ENCODE results near the gene NCOA3.

The NCOA3 gene

DNA sequence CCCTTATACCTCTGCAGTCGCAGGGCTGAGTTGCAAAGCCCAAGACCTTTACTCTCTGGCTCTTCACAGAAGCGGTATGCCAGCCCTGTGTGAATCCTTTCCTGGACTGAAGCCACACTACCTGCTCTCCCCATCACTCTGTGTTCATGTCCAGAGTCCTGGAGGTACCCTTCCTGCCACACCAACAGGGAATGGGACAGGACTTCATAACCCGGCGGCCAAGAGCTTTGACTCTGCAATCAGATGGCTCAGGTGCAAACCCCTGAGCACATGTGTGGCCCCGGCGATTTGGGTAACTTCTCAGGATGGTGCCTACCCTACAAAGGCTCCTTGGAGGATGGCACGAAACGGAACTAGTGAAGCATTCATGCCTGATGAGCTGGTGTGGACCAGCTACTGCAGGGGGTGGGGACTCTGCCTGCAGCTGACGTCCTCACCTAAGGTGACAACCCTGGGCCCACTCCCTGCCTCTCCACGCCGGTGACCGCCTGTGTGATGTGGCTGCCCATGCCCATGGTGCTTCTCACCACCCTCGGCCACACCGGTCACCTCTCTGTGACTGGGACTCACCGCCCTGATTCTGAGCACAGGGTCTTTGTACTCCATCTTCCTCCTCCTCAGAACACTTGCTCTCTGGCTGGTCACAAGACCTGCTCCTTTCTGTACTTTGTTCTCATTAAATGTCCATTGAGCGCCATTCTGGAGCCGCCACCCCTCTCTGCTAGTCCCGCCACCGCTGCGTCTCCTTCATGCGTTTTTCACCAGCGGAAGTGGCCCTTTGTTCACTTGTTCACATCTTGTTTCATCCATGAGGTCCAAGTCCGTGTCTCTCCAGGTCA lies 166.8 kb downstream of the NCOA3 start:
- DNase-seq: no peak

DNA sequence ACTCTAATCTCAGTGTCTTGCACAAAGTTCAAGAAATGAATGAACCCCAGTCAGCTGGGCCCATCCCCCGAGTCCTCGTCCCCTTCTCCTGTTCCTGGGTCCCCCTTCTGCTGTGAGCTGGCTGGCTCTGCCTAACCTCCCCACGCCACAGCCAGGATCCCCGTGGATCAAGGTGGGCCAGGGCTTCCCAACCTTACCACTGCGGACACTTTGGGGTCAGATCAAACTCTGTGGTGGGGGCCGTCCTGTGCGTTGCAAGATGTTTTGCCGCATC lies 167.4 kb downstream of the NCOA3 start:
- no peak for DNase-seq

DNA sequence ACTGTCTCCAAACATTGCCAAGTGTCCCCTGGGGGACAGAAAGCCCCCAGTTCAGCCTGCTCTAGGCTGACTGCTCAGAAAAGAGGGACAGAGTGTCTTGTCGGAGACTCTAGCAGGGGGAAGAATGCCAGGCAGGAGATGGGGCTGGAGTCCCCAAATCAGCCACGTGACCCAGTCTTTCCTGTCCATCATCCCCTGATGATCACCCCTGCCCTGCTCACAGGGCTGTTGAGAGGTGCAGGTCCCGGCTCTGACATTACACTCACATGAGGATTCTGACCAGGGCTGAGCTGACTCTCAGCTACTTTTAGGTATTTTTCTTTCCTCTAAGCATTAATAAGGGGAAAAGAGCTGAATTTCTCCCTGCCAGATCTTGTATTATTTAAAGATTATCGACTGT lies 167.8 kb downstream of the NCOA3 start:
- no peak for DNase-seq

DNA sequence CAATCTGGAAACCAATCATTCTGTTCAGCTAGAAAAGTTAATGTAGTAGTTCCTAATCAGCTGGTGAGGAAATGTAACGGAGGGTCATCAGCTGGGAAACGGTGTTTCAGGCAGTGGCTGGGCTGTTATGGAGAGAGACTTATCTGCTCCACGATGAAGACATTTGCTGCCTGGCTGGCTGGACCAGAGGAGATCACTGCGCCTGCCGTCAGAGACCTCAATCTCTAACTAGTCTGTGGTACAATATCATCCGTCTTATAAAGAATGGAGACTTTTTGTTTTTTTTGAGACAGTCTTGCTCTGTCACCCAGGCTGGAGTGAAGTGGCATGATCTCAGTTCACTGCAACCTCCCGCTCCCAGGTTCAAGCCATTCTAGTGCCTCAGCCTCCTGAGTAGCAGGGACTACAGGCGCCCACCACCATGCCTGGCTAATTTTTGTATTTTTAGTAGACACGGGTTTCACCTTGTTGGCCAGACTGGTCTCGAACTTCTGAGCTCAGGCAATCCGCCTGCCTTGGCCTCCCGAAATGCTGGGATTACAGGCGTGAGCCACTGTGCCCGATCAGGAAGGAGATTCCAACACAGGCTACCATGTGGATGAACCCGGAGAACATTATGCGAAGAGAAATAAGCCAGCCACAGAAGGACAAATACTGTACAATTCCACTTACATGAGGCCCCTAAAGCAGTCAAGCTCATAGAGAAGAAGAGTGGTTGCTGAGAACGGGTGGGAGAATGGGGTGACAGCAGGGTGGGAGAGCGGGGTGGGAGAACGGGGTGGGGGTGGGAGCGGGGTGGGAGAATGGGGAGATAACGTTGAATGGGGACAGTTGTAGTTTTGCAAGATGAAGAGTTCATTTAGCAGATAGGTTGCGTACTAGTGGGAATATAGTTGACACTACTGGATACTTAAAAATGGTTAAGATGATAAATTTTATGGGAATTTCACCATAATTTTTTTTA lies 168.5 kb downstream of the NCOA3 start:
- no peak for DNase-seq

DNA sequence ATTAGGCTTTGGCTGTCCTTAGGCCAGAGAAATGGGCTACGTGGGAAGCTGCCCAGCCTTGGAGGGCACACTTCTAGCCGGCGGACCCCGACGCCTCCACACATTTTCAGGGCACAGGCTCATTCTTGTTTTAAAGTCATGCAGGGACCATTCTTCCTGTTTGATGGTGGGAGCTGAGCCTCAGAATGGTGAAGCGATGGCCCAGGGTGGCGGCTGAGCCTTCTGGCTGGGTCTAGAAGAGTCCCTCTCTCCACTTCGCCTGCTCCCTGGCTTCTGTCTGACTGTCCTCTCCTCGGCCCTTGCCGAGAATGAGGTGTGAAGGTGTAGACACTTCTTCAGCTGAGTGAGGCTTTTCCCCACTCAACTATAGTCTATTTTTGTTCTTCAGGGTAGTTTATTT lies 169.2 kb downstream of the NCOA3 start:
- no peak for DNase-seq

DNA sequence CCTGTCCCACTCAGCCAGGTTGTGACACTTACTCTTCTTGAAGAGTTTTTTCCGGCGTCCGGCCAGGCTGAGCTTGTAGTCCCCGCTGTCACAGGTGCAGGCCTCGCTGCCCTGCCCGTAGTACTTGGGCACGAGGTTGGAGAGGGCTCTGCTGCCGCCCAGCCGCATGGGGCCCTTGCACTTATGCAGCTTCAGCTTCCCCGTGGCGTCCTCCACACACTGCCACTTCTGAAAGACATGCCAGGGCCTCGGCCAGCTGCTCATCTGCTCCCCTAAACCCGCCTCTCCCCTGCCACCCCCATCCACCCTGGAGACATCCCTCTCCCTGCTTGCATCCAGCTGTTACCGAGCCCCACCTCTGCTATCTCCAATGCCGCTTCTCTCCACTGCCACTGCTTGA lies 170.5 kb downstream of the NCOA3 start:
- no peak for DNase-seq

DNA sequence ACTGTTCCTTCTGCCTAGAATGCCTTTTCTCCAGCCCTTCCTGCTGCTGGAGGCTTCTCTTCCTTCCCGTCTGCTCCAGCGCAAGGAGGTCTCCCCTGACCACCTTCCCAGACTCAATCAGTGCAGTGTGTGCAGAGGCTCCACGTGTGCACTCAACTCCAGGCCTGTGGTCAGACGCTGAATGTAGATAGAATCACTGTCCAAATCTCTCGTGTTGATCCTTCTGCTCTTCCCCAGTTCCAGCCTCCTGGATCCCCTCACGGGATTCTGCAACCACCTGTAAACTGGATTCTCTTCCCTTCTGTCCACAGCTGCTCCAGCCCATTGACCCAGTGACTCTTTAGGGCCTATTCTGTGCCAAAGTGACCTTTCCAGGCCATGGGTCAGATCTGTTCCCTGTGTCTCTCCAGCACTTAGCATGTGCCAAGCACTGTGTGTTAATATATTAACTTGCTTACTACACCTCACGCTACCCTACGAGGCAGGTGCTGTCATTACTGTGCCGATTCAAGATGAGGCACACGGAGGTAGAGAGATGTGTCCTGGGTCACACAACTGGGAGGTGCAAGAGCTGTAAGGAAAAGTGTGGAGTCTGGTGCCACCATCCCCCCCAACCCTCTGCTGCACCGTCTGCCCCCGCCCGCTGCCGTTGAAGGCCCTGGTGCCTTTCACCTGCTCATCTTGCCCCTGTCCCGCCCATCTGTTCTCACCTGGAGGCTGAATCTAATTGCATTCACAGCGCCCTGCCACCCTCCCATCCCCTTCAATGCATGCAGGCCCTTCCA lies 171.4 kb downstream of the NCOA3 start:
- no peak for DNase-seq

DNA sequence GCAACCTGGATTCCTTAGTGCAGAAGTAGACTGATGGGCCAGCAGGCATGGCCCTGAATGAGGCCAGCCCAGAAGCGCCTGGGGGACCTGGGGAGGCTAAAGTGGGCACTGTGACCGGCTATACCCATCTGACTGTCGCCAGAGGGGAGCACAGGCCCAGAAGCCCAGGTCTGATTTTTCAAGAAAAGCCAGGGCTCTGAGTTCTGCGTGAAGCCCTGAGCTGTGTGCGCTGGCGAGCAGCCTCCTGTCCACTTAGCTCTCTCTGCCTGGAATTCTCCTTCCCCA lies 171.9 kb downstream of the NCOA3 start:
- no peak for DNase-seq

DNA sequence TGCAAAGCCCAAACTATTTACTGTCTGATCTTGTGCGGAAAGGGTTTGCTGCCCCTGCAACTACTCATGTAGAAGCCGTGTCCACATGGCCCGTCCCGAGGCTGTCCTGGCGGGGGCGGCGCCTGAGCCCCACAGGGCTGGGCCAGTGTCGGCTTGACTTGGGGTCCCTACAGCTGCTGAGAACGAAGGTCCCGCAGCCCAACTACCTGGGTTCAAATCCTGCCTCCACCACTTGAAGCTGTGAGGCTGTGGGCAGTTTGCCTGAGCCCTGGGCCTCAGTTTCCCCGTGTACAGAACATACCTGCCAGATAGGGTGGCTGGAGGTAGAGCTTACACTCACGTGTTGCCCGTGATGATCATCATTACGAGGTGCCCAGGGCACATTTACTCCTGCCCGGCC lies 172.5 kb downstream of the NCOA3 start:
- DNase-seq: no peak

DNA sequence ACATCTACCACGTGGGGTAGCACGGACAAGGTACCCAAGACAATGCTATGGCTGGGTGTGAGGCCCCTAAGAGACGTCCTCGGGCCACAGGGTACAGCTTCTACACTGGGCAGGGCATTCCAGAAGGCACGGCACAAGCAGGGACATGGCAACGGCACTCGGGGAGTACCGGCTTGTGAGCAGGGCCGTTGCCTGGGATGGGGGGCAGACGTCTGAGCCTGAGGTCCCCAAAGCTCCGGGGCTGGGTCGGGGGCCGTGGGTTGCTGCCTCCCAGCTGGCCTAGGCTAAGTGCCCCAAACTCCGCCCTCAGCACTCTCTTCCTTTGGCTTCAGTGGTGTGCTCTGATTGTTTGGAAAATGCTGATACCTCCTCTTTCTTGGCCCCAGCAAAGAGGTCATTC lies 173.0 kb downstream of the NCOA3 start:
- DNase-seq: no peak

DNA sequence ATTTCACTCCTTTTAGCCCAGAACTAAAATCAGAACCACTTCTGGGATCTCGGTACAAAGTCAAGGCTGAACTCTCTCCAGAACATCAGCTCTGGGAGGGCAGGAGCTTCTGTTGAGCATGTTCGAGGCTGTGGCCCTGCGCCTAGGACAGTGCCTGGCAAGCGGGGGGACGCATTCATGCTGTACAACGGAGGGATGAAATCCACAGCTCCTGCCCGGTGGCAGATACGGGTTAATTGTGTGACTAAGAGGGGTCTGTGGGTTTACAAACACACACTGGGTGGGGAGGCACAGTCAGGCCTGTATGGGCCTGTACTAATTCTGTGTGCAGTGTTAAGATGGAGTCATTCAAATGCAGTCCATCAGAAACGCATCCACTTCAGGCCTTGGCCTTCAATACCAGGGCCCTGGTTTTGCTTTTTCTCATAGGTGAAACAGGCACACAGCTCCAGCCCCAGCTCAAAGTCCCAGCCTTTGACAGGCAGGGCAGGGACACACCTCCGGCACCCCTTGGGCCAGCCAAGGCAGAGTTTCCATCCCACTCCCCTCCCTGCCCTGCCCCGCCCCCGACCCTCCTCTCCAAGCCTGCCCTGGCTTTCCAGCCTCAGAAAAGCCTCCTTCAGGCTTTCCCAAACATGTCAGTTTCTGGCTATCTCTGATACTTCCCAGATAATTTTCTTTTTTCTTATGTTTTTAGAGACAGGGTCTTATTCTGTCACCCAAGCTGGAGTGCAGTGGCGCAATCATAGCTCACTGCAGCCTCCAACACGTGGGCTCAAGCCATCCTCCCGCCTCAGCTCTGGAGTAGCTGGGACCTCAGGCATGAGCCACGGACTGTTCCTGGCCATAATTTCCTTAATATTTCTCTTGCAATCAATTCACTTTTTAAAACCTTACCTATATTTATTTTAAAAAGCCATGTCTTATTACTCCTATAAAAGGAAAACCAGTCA lies 173.8 kb downstream of the NCOA3 start:
- no peak for DNase-seq

DNA sequence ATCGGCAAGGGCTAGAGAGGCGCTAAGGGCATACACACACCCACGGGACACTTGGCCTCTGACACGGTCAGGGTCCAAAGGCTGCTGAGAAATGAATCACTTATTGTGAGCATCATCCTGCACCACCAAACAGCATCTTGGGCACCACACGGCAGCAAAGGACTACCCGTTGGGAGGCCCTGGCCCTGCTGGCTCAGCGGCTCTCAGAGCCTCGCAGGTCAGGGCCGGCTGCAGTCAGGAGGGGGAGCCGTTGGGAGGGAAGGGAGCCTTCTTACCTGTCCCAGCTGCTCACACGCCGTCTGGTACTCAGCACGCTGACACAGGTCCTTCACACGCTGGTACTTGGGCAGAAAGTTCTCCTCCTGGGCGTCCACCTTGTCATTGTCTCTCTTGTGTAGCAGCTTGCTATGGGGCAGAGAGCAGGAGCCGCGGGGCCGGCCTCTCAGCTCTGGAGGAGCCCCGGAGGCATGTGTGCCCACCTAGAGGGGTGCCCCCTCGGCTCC lies 174.6 kb downstream of the NCOA3 start:
- no peak for DNase-seq

DNA sequence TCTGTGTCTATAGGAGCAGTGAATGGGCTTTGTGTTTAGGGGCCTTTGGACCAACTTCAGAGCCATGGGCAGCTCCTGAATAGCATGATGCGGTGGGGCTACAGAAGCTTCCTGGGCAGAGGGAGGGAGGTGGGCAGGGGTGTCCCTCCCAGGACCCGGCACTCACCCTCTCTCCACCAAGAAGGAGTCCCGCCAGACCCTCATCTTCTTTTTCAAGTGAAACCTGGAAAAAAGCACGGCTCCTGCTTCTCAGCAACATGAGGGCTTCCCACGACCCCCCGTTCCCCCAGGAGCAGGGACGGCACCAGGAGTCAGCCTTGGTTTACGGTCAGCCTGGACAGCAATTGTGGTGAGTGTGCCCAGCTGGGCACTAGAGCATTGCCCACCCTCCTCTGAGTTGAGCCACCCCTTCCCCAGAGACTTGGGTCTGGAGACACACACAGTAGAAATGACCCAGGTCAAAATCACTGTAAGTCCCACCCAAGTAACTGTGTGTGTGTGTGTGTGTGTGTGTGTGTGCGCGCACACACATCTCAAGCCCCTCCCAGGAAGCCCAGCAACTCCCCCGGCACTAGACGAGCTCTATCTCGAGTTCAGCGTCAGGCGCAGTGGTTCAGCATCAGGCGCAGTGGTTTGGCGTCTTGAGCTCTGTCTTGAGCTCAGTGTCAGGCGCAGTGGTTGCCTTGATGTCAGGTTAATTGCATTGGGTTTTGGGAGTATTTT lies 175.4 kb downstream of the NCOA3 start:
- no peak for DNase-seq

DNA sequence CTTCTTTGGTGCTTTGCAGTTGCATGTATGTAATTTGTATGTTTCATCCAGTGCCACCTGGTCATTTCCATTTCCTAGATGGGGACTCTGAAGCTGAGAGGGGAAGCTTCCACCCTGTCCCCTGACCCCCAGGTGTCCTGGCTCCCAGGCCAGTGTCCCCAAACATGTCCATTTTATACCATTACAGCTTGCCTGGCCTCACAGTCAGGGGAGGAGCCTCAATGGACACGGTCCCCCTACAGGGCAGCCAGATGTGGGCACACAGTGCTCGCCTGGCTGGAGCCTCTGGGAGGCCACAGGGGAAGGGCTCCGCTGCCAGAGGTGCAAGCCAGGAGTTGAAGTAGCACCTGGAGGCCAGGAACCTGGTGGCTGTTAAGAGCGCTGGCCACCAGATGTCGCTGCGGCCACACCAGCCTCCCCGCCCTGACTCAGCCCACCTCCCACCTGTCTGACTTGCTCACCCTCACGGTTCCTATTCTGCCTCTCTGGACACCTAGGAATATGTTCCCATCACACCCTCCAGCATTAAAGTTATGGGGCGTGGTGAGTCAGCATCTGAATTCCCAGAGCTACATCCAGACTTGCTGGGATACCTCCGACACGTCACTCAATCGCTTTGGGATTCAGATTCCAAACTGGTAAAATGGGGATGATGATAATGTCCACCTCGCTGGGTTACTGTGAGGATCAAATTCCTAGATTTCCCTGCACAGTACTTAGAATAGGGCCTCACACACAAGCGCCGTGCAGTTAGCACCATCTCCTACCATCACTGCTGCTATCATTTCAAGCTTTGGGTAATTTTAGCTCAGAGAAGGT lies 176.2 kb downstream of the NCOA3 start:
- peak; percentile 52 to 60 for DNase-seq

DNA sequence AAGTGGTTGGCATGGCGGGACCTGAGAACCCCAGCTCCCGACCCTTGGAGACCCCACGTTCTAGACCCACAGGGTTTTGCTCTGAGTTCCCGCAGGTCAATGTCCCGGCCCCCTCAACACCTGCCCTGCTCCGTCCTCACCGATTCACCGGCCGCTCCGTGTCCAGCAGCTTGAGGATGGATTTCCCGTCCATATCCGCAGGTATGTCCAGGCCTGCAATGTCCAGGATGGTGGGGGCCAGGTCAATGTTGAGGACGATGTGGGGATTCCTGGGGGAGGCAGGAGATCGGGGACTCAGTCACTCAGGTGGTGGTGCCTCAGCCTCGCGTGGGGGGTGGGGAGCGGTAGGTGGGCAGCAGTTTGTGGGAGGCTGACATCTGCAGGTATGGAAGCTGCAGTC lies 176.8 kb downstream of the NCOA3 start:
- no peak for DNase-seq

DNA sequence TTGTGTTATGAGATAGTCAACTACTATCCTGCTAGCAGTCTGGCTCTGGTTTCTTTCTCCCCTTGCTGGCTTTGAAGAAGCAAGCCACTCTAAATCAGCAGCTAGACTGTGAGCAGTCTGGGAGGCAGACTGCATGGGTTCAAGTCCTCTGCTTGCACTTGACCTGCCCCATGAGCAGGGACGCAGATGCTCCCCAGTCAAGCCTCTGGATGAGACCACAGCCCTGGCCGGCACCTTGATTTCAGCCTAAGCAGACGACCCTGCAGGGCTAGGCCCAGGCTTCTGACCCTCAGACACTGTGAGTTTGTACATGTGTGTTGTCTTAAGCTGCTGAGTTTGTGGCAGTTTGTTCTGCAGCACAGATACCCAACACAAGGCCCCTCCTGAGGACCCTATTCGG lies 177.8 kb downstream of the NCOA3 start:
- DNase-seq: no peak

DNA sequence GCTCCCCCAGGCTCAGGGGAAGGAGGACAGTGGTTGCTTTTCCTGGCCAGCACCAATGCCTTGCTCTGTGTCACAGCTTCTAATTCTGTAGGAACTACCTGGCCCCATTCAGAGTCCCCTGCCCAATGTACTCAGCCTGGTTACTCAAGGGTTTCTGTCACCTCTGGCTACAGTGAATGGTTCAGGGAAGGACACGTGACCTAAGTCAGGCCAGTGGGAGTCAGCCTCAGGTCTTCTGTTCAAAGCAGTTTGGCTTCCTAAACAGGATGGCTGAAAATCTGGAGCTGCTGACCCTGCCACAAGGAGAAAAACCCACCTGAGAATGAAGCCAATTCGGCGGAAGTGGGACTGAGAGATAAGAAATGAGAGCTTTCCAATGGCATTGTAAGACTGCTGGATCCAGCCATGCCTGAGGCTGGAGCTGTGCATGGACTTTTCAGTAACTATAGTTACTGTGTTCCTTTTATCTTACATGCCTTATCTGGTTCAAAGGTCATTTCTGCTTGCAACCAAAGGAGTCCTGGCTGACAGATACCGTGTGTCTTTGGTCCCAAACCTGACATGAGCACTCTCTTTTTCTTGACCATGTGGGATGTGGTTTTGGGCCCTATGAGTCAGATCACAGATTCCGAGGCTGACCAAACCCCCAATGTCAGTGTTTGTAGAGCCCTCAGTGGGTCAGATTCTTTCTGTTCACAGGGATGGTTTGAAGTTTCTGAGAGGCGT lies 179.3 kb downstream of the NCOA3 start:
- DNase-seq: no peak

DNA sequence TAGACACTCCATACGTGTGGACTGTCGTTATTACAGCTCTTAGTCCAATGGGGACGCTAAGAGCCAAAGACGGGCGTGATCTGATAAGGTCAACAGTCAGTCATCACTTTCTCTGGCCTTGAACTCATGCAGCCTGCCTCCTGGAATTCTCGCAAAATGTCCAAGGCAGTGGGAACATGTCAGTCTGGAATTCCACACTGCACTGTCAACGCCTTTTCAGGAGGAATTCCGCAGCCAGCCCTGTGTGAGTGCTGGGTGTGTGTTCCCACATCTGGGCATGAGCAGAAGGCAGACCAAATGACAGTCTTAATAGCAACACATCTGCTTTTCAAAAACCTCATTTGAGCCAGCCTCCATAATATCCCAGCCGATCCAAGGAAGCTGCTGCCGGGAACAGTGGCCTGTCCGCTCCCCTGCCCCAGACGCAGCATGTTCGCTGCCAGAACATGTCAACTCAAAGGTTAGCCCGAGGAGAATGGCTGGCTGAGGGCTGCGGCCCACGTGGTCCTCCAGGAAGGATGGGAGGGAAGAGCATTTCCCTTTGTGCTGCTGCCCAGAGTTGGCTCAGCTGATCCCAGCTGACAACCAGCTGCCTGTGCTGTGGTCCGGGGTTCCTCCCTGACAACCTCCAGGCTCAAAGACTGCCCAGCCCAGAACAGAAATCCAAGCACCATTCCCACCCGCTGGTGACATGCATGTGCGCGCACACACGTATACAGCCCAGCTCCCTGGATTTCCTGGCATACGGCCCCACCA lies 180.5 kb downstream of the NCOA3 start:
- DNase-seq: no peak

DNA sequence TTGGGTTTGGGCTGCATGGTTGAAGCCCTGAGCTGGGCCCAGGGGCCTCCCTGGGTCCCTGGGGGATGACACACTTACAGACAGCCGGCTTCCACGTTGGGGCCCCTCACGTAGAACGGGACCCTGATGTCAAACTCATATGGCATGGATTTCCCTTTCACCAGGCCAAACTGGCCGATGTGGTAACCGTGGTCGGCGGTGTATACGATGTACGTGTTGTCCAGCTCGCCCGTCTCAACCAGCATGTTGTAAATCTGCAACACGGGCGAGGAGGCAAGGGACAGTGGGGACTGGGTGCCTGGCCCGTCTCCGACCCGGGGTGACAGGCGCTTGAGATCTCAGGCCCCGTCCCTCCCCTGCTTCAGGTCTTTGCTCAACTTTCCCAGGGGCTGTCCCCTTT lies 181.2 kb downstream of the NCOA3 start:
- no peak for DNase-seq
